Esophagus muscularis mucosa (tissue), 3 donors: ENCODE measurements around the gene NRXN3.

Experiments
- CTCF ChIP-seq, 3 experiments: fragments of 200-600 bp in 2 of 3; fragments of 450-650 bp in 1 of 3; sonication (generic) in 2 of 3; IDR thresholded peaks; one replicate each; pipeline ENCODE4 v1.5.1; 2017 to 2019; ENCODE audit warnings: antibody characterized with exemption in 3 of 3, mild to moderate bottlenecking in 2 of 3, moderate library complexity in 1 of 3
- POLR2A ChIP-seq: fragments of 450-650 bp; IDR thresholded peaks from one replicate; pipeline ENCODE4 v1.6.1; 2017; ENCODE audit warnings: antibody characterized with exemption, moderate library complexity, mild to moderate bottlenecking, low read depth

- TF ChIP-seq POLR2A (no peak), CTCF (IDR thresholded peaks at IDR 0.05) (no peak)
These were observed 1456.9 kb downstream of the NRXN3 start for GRCh38 chr14:79627058-79627457.
